OCI-LY3 (cell line): ENCODE data around the gene FADD.

Experiments
- EZH2phosphoT487 ChIP-seq: fragments of 200-600 bp; shearing (Covaris generic); IDR thresholded peaks from 2 replicates; pipeline ENCODE4 v1.6.1; 2018; ENCODE audit warnings: antibody characterized with exemption, mixed run types, low read depth
- TF ChIP-seq, protein P1 (sequence below): fragments of 200-600, 300-600 bp; sonication (generic); IDR thresholded peaks from 2 replicates; pipeline ENCODE4 v1.5.1; 2014; ENCODE audit warnings: antibody characterized with exemption, low read length, low read depth

DNA sequence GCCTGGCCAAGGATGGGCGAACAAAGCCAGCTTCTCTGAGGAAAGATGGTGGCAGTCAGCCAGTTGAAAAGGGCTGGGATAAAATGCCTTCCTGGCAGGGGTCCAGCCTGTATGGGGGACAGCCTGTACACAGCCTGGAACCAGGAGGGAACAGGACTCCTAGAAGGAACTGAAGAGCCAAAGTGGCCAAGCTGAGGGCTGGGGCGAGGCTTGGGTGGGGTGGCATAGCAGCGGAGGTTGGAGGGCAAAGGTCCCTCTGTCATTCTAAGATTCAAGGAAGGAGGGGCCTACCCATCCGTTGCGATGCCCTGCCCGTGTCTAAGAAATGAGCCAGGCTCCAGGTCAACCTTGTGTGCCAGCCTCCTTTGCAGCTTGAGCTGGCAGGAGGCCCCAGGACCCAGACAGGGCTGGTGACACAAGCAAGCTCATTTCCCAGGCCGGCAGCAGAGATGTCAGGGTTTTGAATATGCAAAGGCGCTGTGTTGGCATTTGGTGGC is 22.6 kb downstream of the FADD start:
- TF ChIP-seq, protein P1, sequence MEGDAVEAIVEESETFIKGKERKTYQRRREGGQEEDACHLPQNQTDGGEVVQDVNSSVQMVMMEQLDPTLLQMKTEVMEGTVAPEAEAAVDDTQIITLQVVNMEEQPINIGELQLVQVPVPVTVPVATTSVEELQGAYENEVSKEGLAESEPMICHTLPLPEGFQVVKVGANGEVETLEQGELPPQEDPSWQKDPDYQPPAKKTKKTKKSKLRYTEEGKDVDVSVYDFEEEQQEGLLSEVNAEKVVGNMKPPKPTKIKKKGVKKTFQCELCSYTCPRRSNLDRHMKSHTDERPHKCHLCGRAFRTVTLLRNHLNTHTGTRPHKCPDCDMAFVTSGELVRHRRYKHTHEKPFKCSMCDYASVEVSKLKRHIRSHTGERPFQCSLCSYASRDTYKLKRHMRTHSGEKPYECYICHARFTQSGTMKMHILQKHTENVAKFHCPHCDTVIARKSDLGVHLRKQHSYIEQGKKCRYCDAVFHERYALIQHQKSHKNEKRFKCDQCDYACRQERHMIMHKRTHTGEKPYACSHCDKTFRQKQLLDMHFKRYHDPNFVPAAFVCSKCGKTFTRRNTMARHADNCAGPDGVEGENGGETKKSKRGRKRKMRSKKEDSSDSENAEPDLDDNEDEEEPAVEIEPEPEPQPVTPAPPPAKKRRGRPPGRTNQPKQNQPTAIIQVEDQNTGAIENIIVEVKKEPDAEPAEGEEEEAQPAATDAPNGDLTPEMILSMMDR = no peak
- no peak for TF ChIP-seq EZH2phosphoT487
